HCT116 (cell line): ENCODE results near the gene DHRS11.

Experiments used
- CEBPB ChIP-seq: IDR thresholded peaks from 2 replicates; pipeline ENCODE4 v1.6.1; 2012; ENCODE audit warnings: low read depth
- EZH2 ChIP-seq: fragments of 200-600 bp; sonication (generic); IDR thresholded peaks from 2 replicates; pipeline ENCODE4 v1.6.1; 2017; ENCODE audit warnings: antibody characterized with exemption, mixed run types
- EZH2phosphoT487 ChIP-seq: fragments of 200-600 bp; IDR thresholded peaks from 2 replicates; pipeline ENCODE4 v1.6.1; 2018; ENCODE audit warnings: antibody characterized with exemption, borderline replicate concordance
- JUND ChIP-seq: IDR thresholded peaks from 2 replicates; pipeline ENCODE4 v1.6.1; 2012
- POLR2A ChIP-seq: IDR thresholded peaks from 2 replicates; pipeline ENCODE4 v1.7.0; 2011; ENCODE audit warnings: borderline replicate concordance; ENCODE audit not compliant: insufficient read depth, insufficient read length; ENCODE audit errors: extremely low read depth
- REST ChIP-seq: IDR thresholded peaks from 2 replicates; pipeline ENCODE4 v1.6.1; 2012; ENCODE audit warnings: low read depth
- ZFX ChIP-seq: fragments of 450-650 bp; IDR thresholded peaks from 2 replicates; pipeline ENCODE4 v1.6.1; 2017
- TF ChIP-seq, protein P1 (sequence below): IDR thresholded peaks from 2 replicates; pipeline ENCODE4 v1.6.1; 2011; ENCODE audit warnings: mild to moderate bottlenecking, low read length, moderate library complexity; ENCODE audit not compliant: insufficient replicate concordance; ENCODE audit errors: extremely low read depth
- TF ChIP-seq, protein P2 (sequence below), 3 experiments: fragments of 200-600 bp in 1 of 3; sonication (generic) in 1 of 3; IDR thresholded peaks in 2 of 3; conservative IDR thresholded peaks in 1 of 3; 2 replicates each; pipeline ENCODE4 v1.5.1; 2012 to 2017; ENCODE audit warnings: low read depth in 2 of 3, low read length in 2 of 3, antibody characterized with exemption in 1 of 3, borderline replicate concordance in 1 of 3, control low read depth in 1 of 3, mild to moderate bottlenecking in 1 of 3, mixed read lengths in 1 of 3, mixed run types in 1 of 3, moderate library complexity in 1 of 3; ENCODE audit not compliant: insufficient read depth in 1 of 3

DNA sequence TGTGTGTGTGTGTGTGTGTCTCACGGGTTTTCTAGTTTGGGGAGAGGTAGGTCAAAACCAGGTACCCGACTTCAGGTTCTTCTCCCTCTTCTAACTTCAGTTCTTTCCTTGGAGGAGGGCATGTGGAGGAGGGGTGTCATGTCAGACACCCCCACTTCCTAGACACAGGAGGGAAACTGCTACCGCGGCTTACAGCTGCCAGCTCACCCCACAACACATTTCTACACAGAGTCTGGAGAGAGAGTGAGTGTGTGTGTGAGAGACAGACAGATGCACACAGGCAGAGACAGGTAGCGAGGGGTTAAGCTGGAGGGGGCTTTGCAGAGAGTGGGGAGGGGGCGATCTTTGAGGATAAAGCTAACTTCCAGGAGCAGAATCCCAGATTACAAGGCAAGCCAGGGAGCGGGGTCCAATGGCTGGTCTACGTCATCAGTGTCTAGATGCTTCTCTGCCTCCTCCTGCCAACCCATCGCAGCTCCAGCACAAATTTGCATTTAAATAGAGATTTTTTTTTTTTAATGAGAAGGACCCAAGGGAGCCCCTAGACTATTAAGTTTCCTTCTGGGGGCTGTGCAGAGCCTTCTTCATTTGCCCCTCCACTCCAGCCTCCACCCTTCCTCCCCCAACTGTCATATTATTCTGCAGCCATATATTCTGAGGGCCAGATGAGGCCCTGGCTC, 58.6 kb downstream of the DHRS11 start:
- TF ChIP-seq, protein P1, sequence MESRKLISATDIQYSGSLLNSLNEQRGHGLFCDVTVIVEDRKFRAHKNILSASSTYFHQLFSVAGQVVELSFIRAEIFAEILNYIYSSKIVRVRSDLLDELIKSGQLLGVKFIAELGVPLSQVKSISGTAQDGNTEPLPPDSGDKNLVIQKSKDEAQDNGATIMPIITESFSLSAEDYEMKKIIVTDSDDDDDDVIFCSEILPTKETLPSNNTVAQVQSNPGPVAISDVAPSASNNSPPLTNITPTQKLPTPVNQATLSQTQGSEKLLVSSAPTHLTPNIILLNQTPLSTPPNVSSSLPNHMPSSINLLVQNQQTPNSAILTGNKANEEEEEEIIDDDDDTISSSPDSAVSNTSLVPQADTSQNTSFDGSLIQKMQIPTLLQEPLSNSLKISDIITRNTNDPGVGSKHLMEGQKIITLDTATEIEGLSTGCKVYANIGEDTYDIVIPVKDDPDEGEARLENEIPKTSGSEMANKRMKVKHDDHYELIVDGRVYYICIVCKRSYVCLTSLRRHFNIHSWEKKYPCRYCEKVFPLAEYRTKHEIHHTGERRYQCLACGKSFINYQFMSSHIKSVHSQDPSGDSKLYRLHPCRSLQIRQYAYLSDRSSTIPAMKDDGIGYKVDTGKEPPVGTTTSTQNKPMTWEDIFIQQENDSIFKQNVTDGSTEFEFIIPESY: no peak
- no peak for TF ChIP-seq CEBPB
- no peak for TF ChIP-seq POLR2A
- no peak for TF ChIP-seq JUND
- no peak for TF ChIP-seq REST
- no peak for TF ChIP-seq EZH2
- no peak for TF ChIP-seq ZFX
- no peak for TF ChIP-seq EZH2phosphoT487
- TF ChIP-seq, protein P2, sequence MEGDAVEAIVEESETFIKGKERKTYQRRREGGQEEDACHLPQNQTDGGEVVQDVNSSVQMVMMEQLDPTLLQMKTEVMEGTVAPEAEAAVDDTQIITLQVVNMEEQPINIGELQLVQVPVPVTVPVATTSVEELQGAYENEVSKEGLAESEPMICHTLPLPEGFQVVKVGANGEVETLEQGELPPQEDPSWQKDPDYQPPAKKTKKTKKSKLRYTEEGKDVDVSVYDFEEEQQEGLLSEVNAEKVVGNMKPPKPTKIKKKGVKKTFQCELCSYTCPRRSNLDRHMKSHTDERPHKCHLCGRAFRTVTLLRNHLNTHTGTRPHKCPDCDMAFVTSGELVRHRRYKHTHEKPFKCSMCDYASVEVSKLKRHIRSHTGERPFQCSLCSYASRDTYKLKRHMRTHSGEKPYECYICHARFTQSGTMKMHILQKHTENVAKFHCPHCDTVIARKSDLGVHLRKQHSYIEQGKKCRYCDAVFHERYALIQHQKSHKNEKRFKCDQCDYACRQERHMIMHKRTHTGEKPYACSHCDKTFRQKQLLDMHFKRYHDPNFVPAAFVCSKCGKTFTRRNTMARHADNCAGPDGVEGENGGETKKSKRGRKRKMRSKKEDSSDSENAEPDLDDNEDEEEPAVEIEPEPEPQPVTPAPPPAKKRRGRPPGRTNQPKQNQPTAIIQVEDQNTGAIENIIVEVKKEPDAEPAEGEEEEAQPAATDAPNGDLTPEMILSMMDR (IDR thresholded peaks at IDR 0.05 in 2 of 3, conservative IDR thresholded peaks at IDR 0.05 in 1 of 3; ENCODE audit: borderline replicate concordance in 1 of 3, insufficient read depth in 1 of 3, low read depth in 2 of 3, low read length in 2 of 3): no peak
